SKM-1 treated with dmso at 0.1 percent for 144 hours (cell line): ENCODE data around the gene CERS2.

Experiments
- DNase-seq: peaks from one replicate; lab custom pipeline; 2025; ENCODE audit not compliant: unreplicated experiment; lab: John Stamatoyannopoulos, UW

The CERS2 gene

GRCh38 chr1:150974580-150975478 lies at the start of gene CERS2:
Gene CERS2, minus strand, starts transcription at chr1:150974835. Its CDS starts 5,745 bp downstream, at chr1:150969090.
- DNase-seq = no peak

- no peak for DNase-seq
Observed at GRCh38 chr1:151013518-151013917, 38.9 kb upstream of the CERS2 start.

DNA sequence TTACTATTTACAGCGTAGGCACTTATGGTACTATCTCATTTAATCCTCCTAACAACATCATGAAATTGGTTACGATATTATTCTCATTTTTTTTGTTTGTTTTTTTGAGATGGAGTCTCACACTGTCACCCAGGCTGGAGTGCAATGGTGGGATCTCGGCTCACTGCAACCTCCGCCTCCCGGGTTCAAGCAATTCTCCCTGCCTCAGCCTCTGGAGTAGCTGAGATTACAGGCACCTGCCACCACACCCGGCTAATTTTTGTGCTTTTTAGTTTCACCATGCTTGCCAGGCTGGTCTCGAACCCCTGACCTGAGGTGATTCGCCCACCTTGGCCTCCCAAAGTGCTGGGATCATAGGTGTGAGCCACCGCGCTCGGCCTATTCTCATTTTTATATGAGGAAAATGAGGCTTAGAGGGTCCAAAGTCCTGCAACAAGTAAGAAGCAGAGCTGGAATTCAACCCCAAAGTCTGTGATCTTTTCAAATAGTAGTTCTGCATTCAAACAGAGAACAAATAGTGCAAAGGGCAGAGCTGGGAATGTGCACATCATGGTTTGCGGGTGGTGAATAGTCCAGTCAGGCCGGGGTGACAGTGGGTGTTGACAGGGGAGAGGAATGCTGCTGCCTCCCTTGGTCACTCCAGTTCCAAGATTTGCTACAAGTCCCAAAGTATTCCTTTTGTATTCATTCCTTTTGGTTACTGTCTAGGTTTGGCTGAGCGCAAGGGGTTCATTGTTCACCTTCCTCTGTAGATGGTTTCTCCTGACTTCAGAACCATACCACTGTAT lies 38.2 kb upstream of the CERS2 start:
- no peak for DNase-seq

DNA sequence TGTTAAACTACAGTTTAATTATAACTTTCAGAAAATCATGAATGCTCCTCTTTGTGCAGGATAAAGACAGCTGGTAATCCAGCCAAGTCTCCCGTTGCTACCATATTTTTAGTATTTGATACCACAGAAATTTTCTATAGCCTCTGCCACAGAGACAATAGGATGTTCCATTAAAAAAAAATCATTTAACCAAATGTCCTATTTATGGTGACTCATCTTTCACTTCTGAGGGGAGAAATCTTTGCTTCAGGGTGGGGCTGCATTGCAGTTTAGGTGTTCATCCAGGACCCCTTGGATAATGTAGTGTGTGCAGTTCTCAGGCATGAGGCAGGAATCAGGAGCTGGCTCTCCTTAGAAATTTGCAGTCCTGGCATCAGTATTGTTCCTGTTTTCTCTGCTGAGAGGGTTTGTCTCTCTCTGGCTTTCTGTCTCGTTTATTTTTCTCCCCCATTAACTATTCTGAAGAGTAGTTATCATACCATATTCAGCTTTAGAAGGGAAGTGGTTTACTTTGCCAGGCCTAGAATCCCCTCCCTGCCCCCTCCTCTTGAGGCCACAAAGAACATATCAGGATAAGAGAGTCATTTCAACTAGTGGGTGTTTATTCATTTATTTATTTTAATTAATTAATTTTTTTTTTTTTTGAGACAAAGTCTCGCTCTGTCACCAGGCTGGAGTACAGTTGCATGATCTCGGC lies 36.7 kb upstream of the CERS2 start:
- no peak for DNase-seq

GRCh38 chr1:151010346-151010726 lies 35.7 kb upstream of the CERS2 start:
- no peak for DNase-seq

DNA sequence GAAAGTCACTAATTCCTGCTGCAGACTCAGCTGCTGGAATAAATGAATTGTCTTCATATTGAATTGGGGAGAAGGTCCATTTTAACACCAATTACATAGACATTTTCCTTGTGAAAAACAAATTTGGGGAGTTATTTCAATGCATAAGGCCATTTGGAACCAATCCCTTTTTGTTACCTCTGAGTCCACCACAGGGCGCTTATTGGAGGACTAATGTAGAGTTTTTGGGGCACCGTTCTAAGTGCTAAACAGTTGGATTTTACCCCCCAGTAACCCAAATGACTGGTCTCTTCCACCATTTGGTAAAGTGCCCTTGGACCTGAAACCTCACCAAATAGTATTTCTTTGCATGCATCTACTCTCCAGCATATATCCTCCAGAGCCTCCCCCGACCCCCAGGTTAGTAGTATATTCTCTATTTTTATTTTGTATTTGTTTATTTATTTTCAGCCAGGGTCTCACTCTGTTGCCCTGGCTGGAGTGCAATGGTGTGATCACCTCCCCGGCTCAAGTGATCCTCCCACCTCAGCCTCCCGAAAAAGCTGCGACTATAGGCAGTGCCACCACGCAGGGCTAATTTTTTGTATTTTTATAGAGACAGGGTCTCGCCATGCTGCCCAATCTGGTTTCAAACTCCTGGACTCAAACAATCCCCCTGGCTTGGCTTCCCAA lies 35.2 kb upstream of the CERS2 start:
- no peak for DNase-seq

GRCh38 chr1:151009206-151009587 lies 34.6 kb upstream of the CERS2 start:
- no peak for DNase-seq

DNA sequence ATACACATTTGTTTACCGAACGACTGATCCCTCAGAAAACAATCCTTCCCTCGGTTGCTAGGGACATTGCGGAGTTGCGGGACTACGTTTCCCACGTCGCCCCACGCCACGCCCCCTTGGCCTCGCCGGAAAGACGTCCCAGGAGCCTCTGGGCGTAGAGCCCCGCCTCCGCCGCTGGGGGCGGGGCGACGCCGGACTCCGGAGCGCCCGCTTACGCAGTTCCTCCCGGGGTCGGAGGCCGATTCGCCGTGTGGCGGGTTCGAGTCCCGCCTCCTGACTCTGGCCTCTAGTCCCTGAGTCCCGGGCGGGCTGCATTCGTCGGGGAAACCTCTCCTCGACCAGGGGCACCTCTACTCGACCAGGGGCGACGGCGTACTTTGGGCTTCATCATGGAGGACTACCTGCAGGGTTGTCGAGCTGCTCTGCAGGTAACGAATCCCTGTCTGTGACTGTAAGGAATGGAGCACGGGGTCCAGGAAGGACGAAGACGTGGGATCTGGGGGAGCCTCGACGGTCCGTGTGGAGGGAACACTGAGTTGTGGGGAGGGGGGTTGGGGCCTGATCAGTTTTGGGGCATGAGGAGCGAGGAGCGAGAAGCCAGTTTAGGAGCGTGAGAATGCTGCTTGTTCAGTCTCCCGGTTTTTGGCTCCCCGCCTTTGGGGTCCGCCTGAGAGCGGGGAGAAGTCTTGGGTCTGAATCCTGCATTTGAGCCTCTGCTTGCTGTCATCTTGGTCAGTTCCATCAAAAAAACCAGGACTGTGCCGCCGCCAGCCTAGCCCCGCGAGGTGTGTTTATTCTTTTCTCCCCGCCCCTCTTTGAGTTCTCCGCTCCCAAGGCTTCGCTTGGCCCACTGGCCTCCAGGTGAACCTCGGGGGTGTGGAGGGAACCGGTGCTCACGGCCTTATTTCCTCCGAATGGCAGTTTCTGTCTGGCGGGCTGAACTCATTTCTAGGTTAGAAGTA lies 33.9 kb upstream of the CERS2 start, which contains the start of gene PRUNE1:
PRUNE1 (plus strand) TSS at position 206 of the 962 bp plus-strand sequence; CDS start at position 390, 184 bp downstream.
- peak; percentile 97 for DNase-seq

GRCh38 chr1:151007853-151008243 lies 33.2 kb upstream of the CERS2 start:
- no peak for DNase-seq

GRCh38 chr1:151006327-151007052 lies 31.9 kb upstream of the CERS2 start, which contains the start of gene MINDY1:
Gene MINDY1, minus strand, starts transcription at chr1:151006902. Its CDS starts 4,285 bp downstream, at chr1:151002617.
- peak; percentile 92 for DNase-seq

GRCh38 chr1:151005729-151006319 lies 31.2 kb upstream of the CERS2 start:
- no peak for DNase-seq

- DNase-seq = peak; percentile 91
Observed at GRCh38 chr1:151003180-151003579, 28.5 kb upstream of the CERS2 start.

GRCh38 chr1:151002611-151003010 lies 28.0 kb upstream of the CERS2 start:
- no peak for DNase-seq

- DNase-seq = peak; percentile 81
Observed at GRCh38 chr1:151002051-151002450, 27.4 kb upstream of the CERS2 start.

- peak; percentile 85 for DNase-seq
Observed at GRCh38 chr1:151001602-151002001, 27.0 kb upstream of the CERS2 start.

DNA sequence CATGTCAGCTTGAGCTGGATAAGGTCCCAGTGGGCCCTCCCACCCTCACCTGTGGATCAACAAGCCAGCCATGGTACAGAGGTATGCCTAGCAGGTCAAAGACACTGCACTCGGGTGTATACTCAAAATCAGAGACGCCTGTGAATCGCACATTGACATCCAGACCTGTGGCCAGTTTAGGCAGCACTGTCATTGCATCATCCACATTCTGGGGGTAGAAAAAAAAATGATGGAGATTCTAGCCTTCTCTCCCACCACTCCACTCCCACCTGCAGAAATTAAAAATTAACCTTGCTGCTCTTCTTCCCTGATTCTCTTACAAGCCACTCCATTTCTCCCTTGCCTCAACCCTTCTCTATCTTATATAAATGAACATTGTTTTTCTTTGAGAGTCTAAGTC lies 25.8 kb upstream of the CERS2 start:
- DNase-seq = no peak

DNA sequence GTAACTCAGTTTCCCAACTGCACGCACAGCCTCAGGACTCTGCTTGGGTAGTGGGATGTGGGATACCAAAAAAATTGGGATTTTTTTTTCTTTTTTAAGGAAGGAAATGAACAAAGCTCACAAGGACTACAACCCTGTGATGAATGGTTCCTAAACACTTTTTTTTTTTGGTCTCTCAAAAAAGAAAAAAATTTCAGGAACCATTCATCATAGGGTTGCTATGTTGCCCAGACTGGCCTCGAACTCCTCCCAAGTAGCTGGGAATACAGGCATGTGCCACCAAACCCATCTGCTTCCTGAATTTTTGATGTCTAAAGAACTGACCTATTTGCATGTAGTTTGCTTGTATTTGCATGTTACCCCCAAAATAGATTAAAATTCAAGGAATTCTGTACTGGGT lies 25.3 kb upstream of the CERS2 start:
- no peak for DNase-seq

DNA sequence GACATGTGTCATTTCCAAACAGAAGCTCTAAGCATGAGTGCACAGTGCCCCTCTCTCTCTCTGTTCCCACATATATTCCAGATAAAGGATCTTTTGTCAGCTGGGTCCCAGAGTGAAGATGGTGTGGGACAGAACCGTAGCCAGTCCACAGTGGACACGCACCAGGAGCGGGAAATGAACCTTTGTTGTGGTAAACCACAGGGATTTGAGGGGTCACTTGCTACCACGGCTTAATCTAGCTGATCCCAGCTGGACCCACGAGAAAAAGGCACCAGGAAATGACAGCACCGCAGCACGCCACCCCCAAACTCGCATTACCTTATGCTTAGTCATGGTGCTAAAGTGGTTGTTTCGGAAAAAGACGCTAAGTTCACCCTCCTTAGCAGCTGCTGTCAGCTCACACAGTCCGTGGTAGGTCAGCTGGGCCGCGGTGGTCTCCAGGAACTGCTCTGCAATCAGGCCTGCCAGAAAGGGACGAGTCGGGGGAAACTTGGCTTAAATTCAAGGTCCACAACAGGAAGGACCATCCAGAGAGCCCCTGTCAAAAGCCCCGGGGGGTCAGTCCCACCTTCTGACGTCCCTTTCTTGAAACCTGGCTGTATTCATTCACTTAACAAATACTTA lies 24.5 kb upstream of the CERS2 start:
- DNase-seq = no peak
